Activated CD4-positive, CD25-positive, alpha-beta regulatory T cell (primary cell): Measurements from ENCODE around the gene DAPL1.

Experiments used
- DNase-seq, 4 experiments: peaks; one replicate each; lab custom pipeline; 2025; lab: John Stamatoyannopoulos, UW

DAPL1 gene, protein sequence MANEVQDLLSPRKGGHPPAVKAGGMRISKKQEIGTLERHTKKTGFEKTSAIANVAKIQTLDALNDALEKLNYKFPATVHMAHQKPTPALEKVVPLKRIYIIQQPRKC

GRCh38 chr2:158795195-158795924 is at the start of gene DAPL1:
Gene DAPL1, plus strand, starts transcription at chr2:158795317. Its CDS starts 56 bp downstream, at chr2:158795373.
- no peak for DNase-seq

DNA sequence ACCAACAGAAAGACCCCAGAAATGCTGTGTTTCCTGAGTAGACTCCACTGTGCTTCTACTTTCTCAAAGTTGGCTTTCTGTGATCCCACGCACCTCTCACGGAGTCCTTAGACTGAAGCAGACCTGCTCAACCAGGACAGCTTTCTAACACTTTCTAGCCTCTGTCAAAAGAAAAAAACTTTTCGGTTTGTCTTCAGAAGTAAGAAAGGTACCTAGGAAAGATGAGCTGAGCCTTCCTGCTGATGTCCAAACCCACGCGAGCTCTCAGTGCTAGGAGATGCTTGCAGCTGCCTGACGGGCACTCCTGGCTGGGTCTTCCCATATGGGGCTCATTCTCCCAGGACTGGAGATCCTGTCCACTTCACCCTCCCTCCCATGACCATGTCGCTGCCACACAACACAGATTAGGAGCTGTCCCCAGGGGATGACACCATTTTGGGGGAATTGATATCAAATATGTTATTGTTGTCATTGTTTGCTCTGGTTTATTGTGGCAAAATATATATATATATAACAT is 49.2 kb upstream of the DAPL1 start:
- DNase-seq, result no peak

GRCh38 chr2:158746488-158746887 is 48.6 kb upstream of the DAPL1 start:
- DNase-seq, result no peak

- DNase-seq, result no peak
Observed at GRCh38 chr2:158747281-158747680, 47.8 kb upstream of the DAPL1 start.

- DNase-seq, result no peak
Observed at GRCh38 chr2:158748926-158749590, 46.1 kb upstream of the DAPL1 start.

DNA sequence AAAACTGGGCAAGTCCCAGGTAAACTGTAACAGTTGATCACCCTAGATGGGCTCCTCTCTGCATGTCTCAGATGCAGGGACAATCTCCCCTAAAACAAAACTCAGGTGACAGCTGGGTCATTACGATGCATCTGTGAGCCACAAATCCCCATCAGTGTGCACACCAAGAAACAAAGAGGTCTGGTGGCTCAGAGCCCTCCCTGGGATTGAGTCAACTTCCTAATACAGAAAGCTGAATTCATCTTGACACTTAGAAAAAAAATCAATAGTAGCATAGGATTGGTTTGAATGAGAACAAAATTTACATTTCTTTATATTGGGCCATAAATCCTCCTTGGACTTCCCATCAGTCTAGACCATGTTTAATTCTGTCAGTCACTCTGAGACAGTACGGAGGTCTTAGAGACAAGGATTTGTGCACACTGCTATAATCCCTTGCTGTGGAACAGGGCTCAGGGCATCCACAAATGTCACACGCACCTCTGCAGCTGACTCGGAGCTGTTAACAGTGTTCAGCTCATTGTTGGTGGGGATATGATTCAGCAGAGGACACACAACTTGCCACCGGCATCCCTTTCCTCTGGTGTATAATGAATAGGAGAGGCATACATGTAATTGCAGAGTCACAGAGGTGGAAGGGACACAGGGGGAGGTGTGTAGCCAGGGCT is 44.5 kb upstream of the DAPL1 start:
- no peak for DNase-seq

DNA sequence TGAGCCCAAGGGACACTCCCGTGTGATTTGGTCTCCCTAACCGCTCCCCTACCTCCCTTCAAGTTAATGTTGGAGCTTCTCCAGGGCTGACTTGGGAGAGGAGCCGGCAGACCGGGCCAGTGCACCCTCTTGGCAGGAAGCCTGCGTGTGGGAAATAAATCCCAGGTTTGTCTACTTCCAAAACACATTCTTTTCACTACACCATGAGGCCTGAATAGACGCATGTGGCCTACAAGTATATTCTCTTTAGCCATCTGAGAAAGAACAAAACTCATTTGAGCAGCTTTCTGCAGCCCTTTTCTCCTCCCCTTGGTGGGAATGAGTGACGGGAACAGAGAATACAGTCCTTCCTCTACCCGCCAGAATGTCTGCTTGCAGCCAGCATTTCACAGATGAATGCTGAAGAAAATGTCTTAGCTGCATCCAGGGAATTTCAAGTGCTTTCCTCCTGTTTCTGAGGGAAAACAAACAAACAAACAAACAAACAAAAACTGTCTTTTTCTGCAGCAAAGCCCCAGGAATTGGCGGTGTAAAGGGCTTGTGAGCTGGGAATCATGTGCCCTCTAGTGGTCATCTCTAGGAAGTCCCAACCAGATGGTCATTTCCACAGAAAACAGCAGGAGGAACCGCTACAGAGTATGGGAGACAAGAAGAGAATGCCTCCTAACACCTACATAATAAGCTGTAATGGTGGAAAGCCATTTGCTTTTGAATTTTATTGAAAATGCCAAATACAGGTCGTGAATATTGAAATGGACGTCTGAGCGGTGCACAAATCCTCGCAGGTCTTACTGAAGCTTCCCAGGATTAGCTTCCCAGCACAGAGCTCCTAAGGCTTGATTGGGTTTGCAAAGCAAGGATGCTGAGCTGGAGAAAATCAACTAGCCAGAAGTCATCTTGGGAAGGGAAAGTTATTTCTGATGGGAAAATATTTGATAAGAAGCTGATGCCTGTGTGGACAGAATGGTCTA is 41.2 kb upstream of the DAPL1 start:
- DNase-seq, result no peak

DNA sequence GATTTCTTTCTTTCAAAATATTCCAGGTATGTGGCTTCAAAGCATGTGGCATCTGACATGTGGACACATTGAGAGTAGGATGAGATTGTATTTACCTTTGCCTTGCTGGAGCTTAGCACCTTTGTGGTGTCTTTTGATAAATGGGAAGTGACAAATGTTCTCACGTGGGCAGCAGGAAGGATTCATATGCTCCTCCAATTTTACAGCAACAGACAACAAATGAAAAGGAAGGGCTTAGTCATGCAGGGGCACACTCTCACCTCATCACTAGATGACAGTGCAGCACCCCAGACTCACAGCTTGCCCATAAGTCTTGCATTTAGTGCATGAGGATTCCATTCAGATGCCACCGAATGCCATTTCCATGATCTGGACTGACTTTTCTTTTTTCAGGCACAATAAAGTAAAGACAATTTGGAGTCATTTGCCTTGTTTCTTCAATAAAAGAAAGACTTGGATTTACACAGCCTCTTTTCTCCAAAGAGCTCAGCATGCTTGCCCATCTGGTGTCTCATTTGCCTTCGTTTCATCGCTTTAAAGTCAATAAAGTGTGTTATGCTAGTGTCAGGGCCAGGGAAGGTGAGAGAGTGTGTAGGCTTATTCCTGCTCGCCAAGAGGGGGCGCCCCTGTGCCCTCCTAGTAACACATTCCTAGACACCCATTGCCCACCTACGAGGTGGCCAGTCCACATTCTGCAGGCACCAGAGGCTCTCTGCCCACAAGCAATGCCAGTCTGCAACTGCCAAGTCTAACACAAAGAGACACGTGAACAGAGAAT is 39.6 kb upstream of the DAPL1 start:
- DNase-seq, result no peak

DNA sequence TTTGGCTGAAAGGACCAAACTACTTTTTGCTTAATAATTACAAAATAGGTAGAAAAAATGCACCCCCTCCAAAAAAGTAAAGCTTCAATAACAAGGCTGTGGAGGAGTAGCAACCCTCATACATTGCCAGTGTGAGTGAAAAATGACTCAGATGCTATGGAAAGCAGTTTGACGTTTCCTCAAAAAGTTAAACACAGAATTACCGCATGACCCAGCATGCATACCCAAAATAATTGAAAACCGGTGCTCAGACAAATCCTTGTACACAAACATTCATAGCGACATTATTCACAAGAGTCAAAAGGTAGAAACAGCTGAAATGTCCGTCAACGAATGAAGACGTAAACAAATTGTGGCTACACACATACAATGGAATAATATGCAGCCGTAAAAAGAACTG is 38.8 kb upstream of the DAPL1 start:
- DNase-seq, result no peak

DNA sequence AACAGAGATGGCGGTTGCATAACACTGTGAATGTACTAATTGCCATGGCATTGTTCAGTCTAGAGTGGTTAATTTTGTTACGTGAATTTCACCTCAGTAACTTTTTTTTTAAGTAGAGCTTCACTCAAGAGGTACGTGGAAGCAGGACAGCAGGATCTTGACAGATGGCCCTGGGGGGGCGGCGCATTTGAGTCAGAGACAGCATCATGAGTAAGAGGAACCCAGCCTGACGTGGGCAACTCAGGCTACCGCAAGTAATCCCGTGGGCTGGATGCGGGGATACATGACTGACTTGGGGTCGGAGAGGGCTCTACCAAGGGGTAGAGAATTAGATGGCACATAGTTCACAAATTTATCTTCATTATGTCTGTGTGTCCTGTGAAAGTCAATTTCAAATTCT is 38.1 kb upstream of the DAPL1 start:
- DNase-seq, result no peak

GRCh38 chr2:158760887-158761286 is 34.2 kb upstream of the DAPL1 start:
- no peak for DNase-seq

DNA sequence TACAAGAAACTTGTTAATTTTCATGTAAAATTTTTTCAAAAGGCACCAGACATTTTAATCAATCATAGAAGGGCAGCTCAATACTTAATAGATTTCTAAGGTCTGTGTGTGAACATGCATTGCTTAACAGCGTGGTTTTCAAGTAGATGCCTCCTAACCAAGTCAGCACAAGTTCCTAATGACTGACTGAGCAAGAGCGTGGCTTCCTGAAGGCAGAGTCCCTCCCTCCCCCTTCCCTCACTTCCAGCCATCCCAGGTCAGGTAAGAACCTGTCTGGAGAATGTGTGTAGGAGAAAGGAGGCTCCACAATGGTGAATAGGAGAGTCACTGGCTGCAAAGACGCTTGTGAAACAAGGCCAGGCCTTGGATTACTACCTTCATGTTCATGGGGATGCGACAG is 33.5 kb upstream of the DAPL1 start:
- DNase-seq, result no peak

GRCh38 chr2:158762336-158762735 is 32.8 kb upstream of the DAPL1 start:
- no peak for DNase-seq

DNA sequence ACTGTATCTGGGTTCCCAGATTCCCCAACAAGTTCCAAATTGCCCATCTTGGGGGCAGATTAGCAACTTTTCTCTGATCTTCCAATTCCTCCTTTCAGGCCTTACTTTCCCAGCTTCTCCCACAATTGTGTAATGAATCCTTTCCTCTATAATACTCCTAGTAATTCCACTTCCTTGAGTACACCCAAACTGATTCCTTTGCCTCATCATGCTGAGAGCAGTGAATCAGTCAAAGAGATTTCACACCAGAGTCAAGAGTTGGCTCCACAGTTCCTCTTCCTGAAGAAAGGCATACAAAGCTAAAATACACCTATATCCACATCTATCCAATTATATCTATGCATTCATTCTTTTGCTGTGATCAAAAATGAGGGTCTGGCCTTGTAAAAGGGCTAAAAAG is 28.6 kb upstream of the DAPL1 start:
- DNase-seq, result no peak

DNA sequence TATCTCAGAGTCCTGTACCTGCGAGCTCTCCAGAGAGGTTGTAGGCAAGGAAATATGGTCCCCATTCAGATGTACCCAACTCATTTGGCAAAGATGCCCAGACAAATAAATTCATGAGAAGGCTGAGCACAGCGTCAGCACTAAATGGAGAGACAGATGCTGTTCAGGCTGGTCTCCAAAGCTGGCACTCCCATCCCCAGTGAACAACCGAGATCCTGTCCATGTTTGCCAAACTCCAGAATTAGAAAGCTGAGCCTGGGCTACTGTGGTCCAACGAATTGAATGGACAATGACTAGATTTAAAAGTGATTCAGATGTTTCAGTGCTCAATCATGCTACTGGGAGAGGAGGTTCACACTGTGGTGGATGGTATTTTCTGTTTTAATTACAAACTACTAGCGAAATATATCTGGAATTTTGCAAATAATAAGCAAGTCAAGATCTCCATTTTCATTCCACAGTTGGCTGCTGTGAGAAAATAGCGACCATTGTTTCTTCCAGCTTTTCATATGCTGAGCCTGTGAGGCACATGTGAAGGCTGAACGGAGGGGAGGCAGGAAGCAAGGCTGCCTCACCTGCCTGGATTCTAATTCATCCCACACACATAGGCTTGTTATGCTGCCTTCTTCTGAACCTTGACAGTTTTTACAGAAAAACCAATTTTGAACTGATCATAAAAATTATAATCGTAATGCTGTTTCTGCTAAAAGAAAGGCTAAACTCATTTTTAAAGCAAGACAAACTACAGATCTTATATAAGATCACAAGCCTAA is 22.6 kb upstream of the DAPL1 start:
- DNase-seq, result no peak

GRCh38 chr2:158773121-158773520 is 22.0 kb upstream of the DAPL1 start:
- DNase-seq, result no peak

GRCh38 chr2:158774681-158775080 is 20.4 kb upstream of the DAPL1 start:
- no peak for DNase-seq

GRCh38 chr2:158775273-158776027 is 19.7 kb upstream of the DAPL1 start:
- DNase-seq, result no peak

DNA sequence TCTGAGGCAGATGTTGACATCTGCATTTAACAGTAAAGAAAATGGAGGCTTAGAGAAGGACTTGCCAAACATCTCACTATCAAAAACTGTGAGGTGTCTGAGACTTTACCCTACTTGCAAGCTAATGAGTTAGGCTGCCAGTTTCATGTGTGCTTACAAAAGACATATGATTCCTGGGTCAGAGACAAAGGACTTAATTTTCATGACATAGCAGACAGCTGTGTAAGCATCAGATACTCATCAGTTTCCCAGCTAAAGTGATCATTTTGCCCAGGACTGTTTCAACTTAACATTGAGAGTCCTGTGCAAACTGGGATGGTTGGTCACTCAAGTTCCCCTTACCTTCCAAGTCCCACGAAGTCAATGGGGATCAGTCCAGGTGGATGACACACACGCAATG is 18.9 kb upstream of the DAPL1 start:
- no peak for DNase-seq
